Endodermal cell (in vitro differentiated cells): Measurements from ENCODE around the gene BOK. TPM values are rescaled to one million over a fixed set of nuclear protein-coding genes. Genes with fewer than 3 reads are reported as not detected.

Experiments used
- DNase-seq: peaks from one replicate; pipeline ENCODE4 v3.0.0-alpha.2; 2017
- H3K27ac ChIP-seq: 2 replicates; pipeline ENCODE4 v1.5.1; 2013; ENCODE audit warnings: mild to moderate bottlenecking, low read depth, low read length, moderate library complexity
- H3K27me3 ChIP-seq: 2 replicates; pipeline ENCODE4 v1.6.1; 2013; ENCODE audit warnings: mild to moderate bottlenecking, low read length, moderate library complexity; ENCODE audit not compliant: insufficient read depth, control insufficient read depth, poor library complexity, severe bottlenecking
- H3K36me3 ChIP-seq: 2 replicates; pipeline ENCODE4 v1.7.0; 2013; ENCODE audit warnings: mild to moderate bottlenecking, low read length, moderate library complexity; ENCODE audit not compliant: control insufficient read depth, insufficient read depth
- H3K4me1 ChIP-seq: one replicate; pipeline ENCODE4 v1.7.0; 2013; ENCODE audit warnings: low read length; ENCODE audit not compliant: control insufficient read depth, insufficient read depth
- H3K4me3 ChIP-seq: 2 replicates; pipeline ENCODE4 v1.5.1; 2013; ENCODE audit warnings: mild to moderate bottlenecking, low read length, moderate library complexity
- H3K9ac ChIP-seq: 2 replicates; pipeline ENCODE4 v1.6.1; 2013; ENCODE audit warnings: mild to moderate bottlenecking, low read length, moderate library complexity; ENCODE audit not compliant: poor library complexity, severe bottlenecking; ENCODE audit errors: extremely low read depth
- H3K9me3 ChIP-seq: 2 replicates; pipeline ENCODE4 v1.6.1; 2013; ENCODE audit warnings: mild to moderate bottlenecking, low read length, moderate library complexity; ENCODE audit not compliant: control insufficient read depth
- H3K27ac Mint-ChIP-seq: 2 replicates; pipeline ENCODE4 v1.8.0; 2020; ENCODE audit warnings: mixed read lengths
- H3K27me3 Mint-ChIP-seq: 2 replicates; pipeline ENCODE4 v1.8.0; 2021; ENCODE audit warnings: mild to moderate bottlenecking, mixed read lengths; ENCODE audit not compliant: insufficient read depth
- H3K36me3 Mint-ChIP-seq: 2 replicates; pipeline ENCODE4 v1.8.0; 2020; ENCODE audit warnings: low read depth, mixed read lengths
- H3K4me1 Mint-ChIP-seq: 2 replicates; pipeline ENCODE4 v1.8.0; 2020; ENCODE audit warnings: mixed read lengths
- H3K4me3 Mint-ChIP-seq: 2 replicates; pipeline ENCODE4 v1.8.0; 2020; ENCODE audit warnings: mild to moderate bottlenecking, moderate library complexity, mixed read lengths
- H3K9me3 Mint-ChIP-seq: 2 replicates; pipeline ENCODE4 v1.8.0; 2020; ENCODE audit warnings: mild to moderate bottlenecking, mixed read lengths
- CTCF ChIP-seq: fragments of 200-600 bp; sonication (generic); conservative IDR thresholded peaks from 2 replicates; pipeline ENCODE4 v1.5.0; 2021; ENCODE audit warnings: antibody characterized with exemption, mild to moderate bottlenecking
- WGBS, 2 experiments: methylation state at CpG; one replicate each; pipeline versions ENCODE4 v1.1.5 to v1.1.7; 2013; ENCODE audit warnings: missing lambda C conversion rate in 2 of 2, mixed read lengths in 1 of 2; ENCODE audit not compliant: insufficient coverage in 1 of 2, insufficient read length in 1 of 2; 5-methylcytosine and 5-hydroxymethylcytosine counted together
- total RNA-seq, 2 donors: library from RNA; stranded (reverse); fragmentation: NEBNext Ultra II Directional in 1 of 2; extraction: Animal tissue kit (Norgen Biotek cat#: 25700) in 1 of 2; gene quantifications; 2 replicates in 1 of 2; 3 replicates in 1 of 2; pipeline ENCODE4 v1.2.1, GENCODE V29; 2021

BOK gene
- total RNA-seq, 2 donors from 2014 or later, result 23.4 to 24.5 TPM

GRCh38 chr2:241618296-241618805 lies 59.8 kb downstream of the BOK start:
- Mint-ChIP-seq H3K27ac (peak overlapping the region; percentile 65), H3K4me3 (no peak overlapping the region), H3K4me1 (peaks cover 16% of the 10 kb centered on the region), H3K9me3 (peaks cover 6% of the 10 kb centered on the region), H3K27me3 (no peaks in the 10 kb centered on the region), H3K36me3 (peaks cover 23% of the 10 kb centered on the region)
- H3K9me3 ChIP-seq, result peaks cover 8% of the 10 kb centered on the region
- H3K4me1 ChIP-seq, result no peaks in the 10 kb centered on the region
- no peak overlapping the region for H3K4me3 ChIP-seq
- no peaks in the 10 kb centered on the region for H3K27me3 ChIP-seq
- peaks cover 22% of the 10 kb centered on the region for H3K36me3 ChIP-seq
- DNase-seq, result no peak
- no peak overlapping the region for H3K27ac ChIP-seq
- TF ChIP-seq CTCF, result no peak
- WGBS, 2 experiments, result 94 to 95% methylated on average over 5 of the region's 5 CpGs
- no peak overlapping the region for H3K9ac ChIP-seq

- 91 to 94% methylated on average over 10 to 11 of the region's 11 CpGs for WGBS, 2 experiments
- no peak overlapping the region for H3K27ac ChIP-seq
- no peak overlapping the region for H3K4me3 Mint-ChIP-seq
- H3K4me1 Mint-ChIP-seq, result peaks cover 16% of the 10 kb centered on the region
- H3K27me3 ChIP-seq, result no peaks in the 10 kb centered on the region
- peaks cover 6% of the 10 kb centered on the region for H3K9me3 Mint-ChIP-seq
- H3K27ac Mint-ChIP-seq, result peak overlapping the region; percentile 65
- H3K36me3 Mint-ChIP-seq, result peaks cover 26% of the 10 kb centered on the region
- no peak for DNase-seq
- no peaks in the 10 kb centered on the region for H3K27me3 Mint-ChIP-seq
- no peak for TF ChIP-seq CTCF
- H3K36me3 ChIP-seq, result peaks cover 22% of the 10 kb centered on the region
- H3K4me3 ChIP-seq, result no peak overlapping the region
- H3K9ac ChIP-seq, result no peak overlapping the region
- H3K9me3 ChIP-seq, result peaks cover 8% of the 10 kb centered on the region
- no peaks in the 10 kb centered on the region for H3K4me1 ChIP-seq
Measured at GRCh38 chr2:241618829-241619228, 60.3 kb downstream of the BOK start.

- peaks cover 29% of the 10 kb centered on the region for H3K36me3 Mint-ChIP-seq
- Histone ChIP-seq H3K9ac (no peak overlapping the region), H3K36me3 (peaks cover 28% of the 10 kb centered on the region), H3K4me3 (no peak overlapping the region), H3K9me3 (peaks cover 8% of the 10 kb centered on the region), H3K27ac (no peak overlapping the region), H3K27me3 (no peaks in the 10 kb centered on the region), H3K4me1 (no peaks in the 10 kb centered on the region)
- no peaks in the 10 kb centered on the region for H3K27me3 Mint-ChIP-seq
- H3K4me1 Mint-ChIP-seq, result peaks cover 16% of the 10 kb centered on the region
- no peak for TF ChIP-seq CTCF
- peak overlapping the region; percentile 65 for H3K27ac Mint-ChIP-seq
- no peak for DNase-seq
- no peak overlapping the region for H3K4me3 Mint-ChIP-seq
- 91 to 93% methylated on average over 9 to 16 of the region's 20 CpGs for WGBS, 2 experiments
- H3K9me3 Mint-ChIP-seq, result peaks cover 6% of the 10 kb centered on the region
Measured at GRCh38 chr2:241619597-241620418, 61.3 kb downstream of the BOK start.
